PC-9 (cell line): Measurements from ENCODE around the gene PON3. TPM values are rescaled to one million over a fixed set of nuclear protein-coding genes. Genes with fewer than 3 reads are reported as not detected.

Experiments used
- BruUV-seq: library from RNA; stranded (reverse); fragments of 400-500 nt; replicated peaks from 2 replicates; lab custom pipeline; 2021; lab: Mats Ljungman, UMichigan
- CTCF ChIA-PET: fragments of 300-600 bp; sonication (Branson Sonifier 250); formaldehyde crosslinking; loops from one replicate; lab custom pipeline; 2022; ENCODE audit warnings: antibody characterized with exemption; lab: Charles Lee
- POLR2A ChIA-PET: fragments of 300-600 bp; sonication (Branson Sonifier 250); formaldehyde crosslinking; loops from one replicate; lab custom pipeline; 2022; ENCODE audit warnings: antibody characterized with exemption; ENCODE audit not compliant: unreplicated experiment; lab: Charles Lee
- DNase-seq, 2 experiments: peaks; one replicate each; pipeline versions ENCODE4 v3.0.0 to v3.0.0-alpha.2; 2015 to 2022; ENCODE audit warnings: mixed read lengths in 1 of 2
- H2AFZ ChIP-seq: fragments of 200-600 bp; sonication (generic); 2 replicates; pipeline ENCODE4 v1.8.1; 2017; ENCODE audit warnings: antibody characterized with exemption
- H3F3A ChIP-seq: fragments of 200-600 bp; sonication (generic); 2 replicates; pipeline ENCODE4 v1.8.1; 2017; ENCODE audit warnings: antibody characterized with exemption, mild to moderate bottlenecking, low read depth; ENCODE audit not compliant: insufficient read depth
- H3K27ac ChIP-seq: fragments of 200-600 bp; sonication (generic); 2 replicates; pipeline ENCODE4 v1.6.1; 2016; ENCODE audit warnings: mixed run types
- H3K27me3 ChIP-seq: fragments of 200-600 bp; sonication (generic); 2 replicates; pipeline ENCODE4 v1.6.1; 2016; ENCODE audit warnings: low read depth, mixed run types; ENCODE audit not compliant: insufficient read depth
- H3K36me3 ChIP-seq: fragments of 200-600 bp; sonication (generic); 2 replicates; pipeline ENCODE4 v1.6.1; 2016; ENCODE audit warnings: low read depth, mixed run types
- H3K4me1 ChIP-seq: fragments of 200-600 bp; sonication (generic); replicated peaks from 2 replicates; pipeline ENCODE4 v1.6.1; 2016; ENCODE audit warnings: mixed run types; ENCODE audit not compliant: insufficient read depth
- H3K4me2 ChIP-seq: fragments of 200-600 bp; sonication (generic); 2 replicates; pipeline ENCODE4 v1.6.1; 2017; ENCODE audit warnings: mixed run types
- H3K4me3 ChIP-seq: fragments of 200-600 bp; sonication (generic); 2 replicates; pipeline ENCODE4 v1.6.1; 2016; ENCODE audit warnings: mixed run types
- H3K79me2 ChIP-seq: fragments of 200-600 bp; sonication (generic); 2 replicates; pipeline ENCODE4 v1.6.1; 2017; ENCODE audit warnings: low read depth, mixed run types
- H3K9me2 ChIP-seq: fragments of 200-600 bp; sonication (generic); 2 replicates; pipeline ENCODE4 v1.8.1; 2017; ENCODE audit warnings: mild to moderate bottlenecking; ENCODE audit not compliant: insufficient read depth
- H3K9me3 ChIP-seq: fragments of 200-600 bp; sonication (generic); 2 replicates; pipeline ENCODE4 v1.8.1; 2016; ENCODE audit warnings: low read depth; ENCODE audit not compliant: insufficient read depth
- H4K20me1 ChIP-seq: fragments of 200-600 bp; sonication (generic); 2 replicates; pipeline ENCODE4 v1.8.1; 2017; ENCODE audit not compliant: insufficient read depth
- CTCF ChIP-seq: fragments of 200-600 bp; sonication (generic); conservative IDR thresholded peaks from 2 replicates; pipeline ENCODE4 v1.6.1; 2017; ENCODE audit warnings: mixed run types, antibody characterized with exemption, mild to moderate bottlenecking, moderate library complexity
- EZH2 ChIP-seq: fragments of 200-600 bp; sonication (generic); IDR thresholded peaks from 2 replicates; pipeline ENCODE4 v1.8.0; 2017; ENCODE audit warnings: antibody characterized with exemption, low read depth
- intact Hi-C: fragments of 100-400 bp; cut with micrococcal nuclease; formaldehyde crosslinking; loops from one replicate; pipeline ENCODE4 v1.10.0; 2022; ENCODE audit not compliant: unreplicated experiment
- total RNA-seq: library from RNA; stranded (reverse); gene quantifications from 2 replicates; pipeline ENCODE4 v1.2.3, GENCODE V29; 2021

The PON3 gene
- total RNA-seq, 1 experiment from 2014 or later: 0.85 TPM

GRCh38 chr7:95330961-95331337 lies 65.2 kb downstream of the PON3 start:
- TF ChIP-seq EZH2: no peak
- no peak for TF ChIP-seq CTCF
- H3K27ac ChIP-seq: no peak overlapping the region
- no peak overlapping the region for H2AFZ ChIP-seq

GRCh38 chr7:95330204-95330960 lies 65.8 kb downstream of the PON3 start:
- intact Hi-C loops: no loop called here
- Histone ChIP-seq H3K4me1 (no peaks in the 10 kb centered on the region), H3K4me2 (peak overlapping the region; percentile 28), H4K20me1 (no peaks in the 10 kb centered on the region), H2AFZ (no peak overlapping the region), H3K36me3 (no peaks in the 10 kb centered on the region), H3K27me3 (no peaks in the 10 kb centered on the region), H3K9me2 (0 out of 2 replicates have a peak, but pooled peaks cover 4% of the 10 kb centered on the region), H3K4me3 (no peak overlapping the region), H3K79me2 (no peaks in the 10 kb centered on the region), H3K9me3 (no peaks in the 10 kb centered on the region), H3K27ac (no peak overlapping the region), H3F3A (no peaks in the 10 kb centered on the region)
- ChIA-PET POLR2A (no interaction called here), CTCF (interaction anchor here (0.6 kb wide), 1 partner anchor 66 kb away, joined by 4 read pairs; the partner anchor contains the start of gene PON3)
- no peak for DNase-seq
- TF ChIP-seq CTCF: no peak
- no peak for TF ChIP-seq EZH2
- BruUV-seq: no TSS peak

More at GRCh38 chr7:95330961-95331337, 65.2 kb downstream of the PON3 start:
- H3K9me3 ChIP-seq: no peaks in the 10 kb centered on the region
- H3K4me2 ChIP-seq: peak overlapping the region; percentile 28
- H3K4me3 ChIP-seq: no peak overlapping the region
- no peaks in the 10 kb centered on the region for H3K4me1 ChIP-seq
- ChIA-PET POLR2A (no interaction called here), CTCF (interaction anchor here (0.6 kb wide), 1 partner anchor 65 kb away, joined by 4 read pairs; the partner anchor contains the start of gene PON3)
- 0 out of 2 replicates have a peak, but pooled peaks cover 4% of the 10 kb centered on the region for H3K9me2 ChIP-seq
- H4K20me1 ChIP-seq: no peaks in the 10 kb centered on the region
- no TSS peak for BruUV-seq
- H3F3A ChIP-seq: no peaks in the 10 kb centered on the region
- intact Hi-C loops: no loop called here
- H3K79me2 ChIP-seq: no peaks in the 10 kb centered on the region
- H3K36me3 ChIP-seq: no peaks in the 10 kb centered on the region
- H3K27me3 ChIP-seq: no peaks in the 10 kb centered on the region
- DNase-seq: no peak

GRCh38 chr7:95327356-95327755 lies 68.8 kb downstream of the PON3 start:
- no peak overlapping the region for H3K27ac ChIP-seq

More at GRCh38 chr7:95327356-95327755, 68.8 kb downstream of the PON3 start:
- ChIA-PET CTCF (no interaction called here), POLR2A (no interaction called here)
- intact Hi-C loops: no loop called here
- Histone ChIP-seq H2AFZ (no peak overlapping the region), H3K4me3 (no peak overlapping the region), H3K27me3 (peaks cover 4% of the 10 kb centered on the region; the same call in 1 of the 2 replicates), H3K9me2 (0 out of 2 replicates have a peak, but pooled peaks cover 4% of the 10 kb centered on the region), H3K9me3 (no peaks in the 10 kb centered on the region), H3K4me1 (no peaks in the 10 kb centered on the region), H3F3A (no peaks in the 10 kb centered on the region), H3K79me2 (no peaks in the 10 kb centered on the region), H4K20me1 (no peaks in the 10 kb centered on the region), H3K4me2 (no peak overlapping the region), H3K36me3 (no peaks in the 10 kb centered on the region)
- TF ChIP-seq EZH2: no peak
- TF ChIP-seq CTCF: no peak
- no TSS peak for BruUV-seq
- no peak for DNase-seq
